Measurements from ENCODE around the gene VPS39. TPM values are rescaled to one million over a fixed set of nuclear protein-coding genes. Genes with fewer than 3 reads are reported as not detected.
A peak's percentile ranks its signal among the peaks of the same experiment; 100 is the strongest.
"Not testable (repeated sequence)": the region's sequence is repeated elsewhere in the genome, so short reads cannot be mapped to it uniquely, and the experiment has no call there.

VPS39 gene, protein sequence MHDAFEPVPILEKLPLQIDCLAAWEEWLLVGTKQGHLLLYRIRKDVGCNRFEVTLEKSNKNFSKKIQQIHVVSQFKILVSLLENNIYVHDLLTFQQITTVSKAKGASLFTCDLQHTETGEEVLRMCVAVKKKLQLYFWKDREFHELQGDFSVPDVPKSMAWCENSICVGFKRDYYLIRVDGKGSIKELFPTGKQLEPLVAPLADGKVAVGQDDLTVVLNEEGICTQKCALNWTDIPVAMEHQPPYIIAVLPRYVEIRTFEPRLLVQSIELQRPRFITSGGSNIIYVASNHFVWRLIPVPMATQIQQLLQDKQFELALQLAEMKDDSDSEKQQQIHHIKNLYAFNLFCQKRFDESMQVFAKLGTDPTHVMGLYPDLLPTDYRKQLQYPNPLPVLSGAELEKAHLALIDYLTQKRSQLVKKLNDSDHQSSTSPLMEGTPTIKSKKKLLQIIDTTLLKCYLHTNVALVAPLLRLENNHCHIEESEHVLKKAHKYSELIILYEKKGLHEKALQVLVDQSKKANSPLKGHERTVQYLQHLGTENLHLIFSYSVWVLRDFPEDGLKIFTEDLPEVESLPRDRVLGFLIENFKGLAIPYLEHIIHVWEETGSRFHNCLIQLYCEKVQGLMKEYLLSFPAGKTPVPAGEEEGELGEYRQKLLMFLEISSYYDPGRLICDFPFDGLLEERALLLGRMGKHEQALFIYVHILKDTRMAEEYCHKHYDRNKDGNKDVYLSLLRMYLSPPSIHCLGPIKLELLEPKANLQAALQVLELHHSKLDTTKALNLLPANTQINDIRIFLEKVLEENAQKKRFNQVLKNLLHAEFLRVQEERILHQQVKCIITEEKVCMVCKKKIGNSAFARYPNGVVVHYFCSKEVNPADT
- 53.6 and 57.1 TPM in 2 replicates for total RNA-seq

GRCh38 chr15:42207674-42208579 is at the start of gene VPS39:
VPS39 (minus strand) TSS chr15:42208304; CDS start chr15:42208153, 151 bp downstream.
- peak; percentile 65 for DNase-seq (ENCODE audit: extremely low read depth, low read depth, low spot score)

DNA sequence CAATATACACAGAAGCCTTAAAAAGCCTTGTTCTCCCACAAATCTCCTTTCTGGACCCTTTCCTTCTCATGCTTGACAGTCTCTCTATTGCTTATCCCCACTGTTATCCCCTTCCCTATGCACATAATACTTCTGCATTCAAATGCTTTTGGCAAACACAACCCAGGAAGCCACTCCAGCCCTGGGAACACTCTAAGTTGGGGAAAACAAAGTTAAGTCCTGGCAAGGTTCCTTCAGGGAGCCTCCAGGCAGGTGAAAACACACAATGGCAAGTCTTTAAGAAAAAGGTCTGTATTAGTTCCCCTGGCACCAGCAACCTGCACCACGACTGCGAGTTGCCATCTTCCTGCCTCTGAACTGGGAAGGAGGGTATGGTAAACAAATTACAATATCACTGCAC is 45.2 kb upstream of the VPS39 start:
- no peak for DNase-seq (ENCODE audit: extremely low read depth, low read depth, low spot score)

DNA sequence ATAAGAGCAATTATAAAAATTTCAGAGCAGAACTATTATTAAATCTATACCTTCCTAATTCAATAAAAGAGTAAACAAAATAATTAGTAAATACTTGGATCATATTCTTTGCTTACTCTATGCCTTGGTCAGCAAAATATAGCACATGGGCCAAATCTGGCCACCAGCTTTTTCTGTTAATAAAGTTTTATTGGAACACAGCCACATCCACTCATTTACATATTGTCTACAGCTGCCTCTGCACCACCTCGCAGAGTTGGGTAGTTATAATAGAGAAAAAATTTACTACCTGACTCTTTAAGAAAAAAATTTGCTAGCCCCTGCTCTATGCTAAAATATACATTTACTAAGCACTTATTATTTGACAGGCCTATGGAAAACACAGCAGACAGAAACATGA is 32.7 kb upstream of the VPS39 start:
- no peak for DNase-seq (ENCODE audit: extremely low read depth, low read depth, low spot score)

DNA sequence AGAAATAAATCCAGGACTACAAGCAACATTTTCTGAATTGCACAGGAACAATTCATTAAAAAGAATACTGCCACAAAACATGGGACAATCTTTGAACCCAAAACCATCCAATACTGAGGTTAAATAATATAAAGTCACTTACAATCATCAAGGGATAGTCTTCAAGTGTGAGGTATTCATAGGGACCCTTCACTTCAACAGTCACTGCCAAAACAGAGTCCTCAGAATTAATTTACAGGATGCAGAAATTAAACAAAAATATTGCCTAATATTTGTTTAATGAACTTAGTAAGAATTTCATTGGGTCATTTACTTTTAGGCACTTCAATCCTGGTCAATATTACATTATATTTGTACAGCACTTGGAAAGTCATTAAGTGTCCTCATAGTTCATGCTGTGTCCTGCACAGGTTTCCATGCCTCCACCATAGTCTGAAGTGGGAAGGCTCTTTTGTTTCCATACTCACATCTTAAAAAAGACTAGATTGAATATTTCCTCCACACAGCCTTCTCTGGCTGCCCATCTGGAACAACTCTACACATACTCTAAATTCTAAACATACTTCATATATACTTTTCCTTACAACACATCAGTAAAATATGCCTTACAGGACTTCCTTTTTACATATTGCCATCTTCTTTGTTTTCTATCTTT is 31.6 kb upstream of the VPS39 start:
- no peak for DNase-seq (ENCODE audit: extremely low read depth, low read depth, low spot score)

GRCh38 chr15:42233107-42233506 is 25.0 kb upstream of the VPS39 start:
- DNase-seq (ENCODE audit: extremely low read depth, low read depth, low spot score) = no peak

DNA sequence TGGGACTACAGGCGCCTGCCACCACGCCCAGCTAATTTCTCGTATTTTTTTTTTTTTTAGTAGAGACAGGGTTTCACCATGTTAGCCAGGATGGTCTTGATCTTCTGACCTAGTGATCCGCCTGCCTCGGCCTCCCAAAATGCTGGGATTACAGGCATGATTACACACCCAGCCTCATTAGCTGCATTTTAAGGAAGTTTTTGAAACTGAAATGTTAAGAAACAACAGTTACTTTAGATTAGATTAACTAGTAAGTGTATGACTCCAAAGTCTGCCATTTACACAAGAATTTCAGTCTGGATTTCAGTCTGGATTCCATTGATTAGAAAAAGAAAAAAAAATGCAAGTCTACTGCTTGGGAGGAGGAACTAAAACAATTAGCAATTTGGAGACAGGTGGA is 24.5 kb upstream of the VPS39 start:
- DNase-seq (ENCODE audit: extremely low read depth, low read depth, low spot score) = no peak

DNA sequence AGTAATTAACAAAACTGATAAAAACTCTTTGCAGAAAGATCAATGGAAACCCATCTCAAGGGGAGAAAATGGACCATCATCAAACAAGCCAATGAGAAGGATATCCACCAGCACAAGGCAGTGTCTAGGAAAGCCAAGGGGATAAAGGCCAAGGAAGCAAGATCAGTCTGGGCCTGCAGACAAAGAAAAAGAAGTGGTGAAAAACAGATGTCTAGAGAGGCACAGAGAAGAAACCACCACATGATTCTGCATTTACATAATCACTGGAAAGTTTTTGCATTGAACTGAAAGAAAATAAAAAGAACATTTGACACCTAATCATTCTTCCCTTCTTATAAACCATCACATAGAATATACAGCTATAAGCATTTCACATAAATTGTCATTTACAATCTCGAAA is 23.0 kb upstream of the VPS39 start:
- no peak for DNase-seq (ENCODE audit: extremely low read depth, low read depth, low spot score)

DNA sequence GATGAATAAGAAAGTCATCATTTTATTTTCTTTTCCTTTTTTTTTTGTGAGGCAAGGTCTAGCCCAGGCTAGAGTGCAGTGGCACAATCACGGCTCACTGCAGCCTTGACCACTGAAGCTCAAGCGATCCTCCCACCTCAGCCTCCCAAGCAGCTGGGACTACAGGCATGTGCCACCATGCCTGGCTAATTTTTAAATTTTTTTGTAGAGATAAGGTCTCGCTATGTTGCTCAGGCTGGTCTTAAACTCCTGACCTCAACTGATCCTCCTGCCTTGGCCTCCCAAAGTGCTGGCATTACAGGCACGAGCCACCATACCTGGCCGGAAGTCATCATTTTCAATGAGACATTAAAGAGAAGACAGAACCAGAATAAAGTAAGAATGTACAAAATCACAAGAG is 20.9 kb upstream of the VPS39 start:
- not testable (repeated sequence) for DNase-seq (ENCODE audit: extremely low read depth, low read depth, low spot score)

- DNase-seq (ENCODE audit: extremely low read depth, low read depth, low spot score) = no peak
Observed at GRCh38 chr15:42228036-42228435, 19.9 kb upstream of the VPS39 start.

DNA sequence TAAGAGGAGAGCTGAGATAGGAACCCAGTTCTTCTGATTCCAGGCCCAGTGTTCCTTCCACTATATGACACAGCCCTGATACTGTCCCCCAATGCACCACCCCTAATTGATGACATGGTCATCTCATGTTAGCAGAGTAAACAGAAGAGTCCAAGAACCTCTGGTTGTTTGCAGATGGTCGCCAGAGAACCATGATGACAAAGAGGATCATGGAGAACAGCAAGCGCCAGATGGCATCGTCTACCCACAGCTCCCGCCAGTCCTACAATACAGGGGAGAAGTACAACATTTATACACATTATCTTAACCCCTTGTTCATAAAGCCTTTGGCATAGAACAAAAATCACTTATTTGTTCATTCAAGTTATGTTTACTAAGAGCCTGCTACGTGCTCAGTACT is 18.5 kb upstream of the VPS39 start:
- no peak for DNase-seq (ENCODE audit: extremely low read depth, low read depth, low spot score)

GRCh38 chr15:42220216-42220615 is 12.1 kb upstream of the VPS39 start:
- no peak for DNase-seq (ENCODE audit: extremely low read depth, low read depth, low spot score)

DNA sequence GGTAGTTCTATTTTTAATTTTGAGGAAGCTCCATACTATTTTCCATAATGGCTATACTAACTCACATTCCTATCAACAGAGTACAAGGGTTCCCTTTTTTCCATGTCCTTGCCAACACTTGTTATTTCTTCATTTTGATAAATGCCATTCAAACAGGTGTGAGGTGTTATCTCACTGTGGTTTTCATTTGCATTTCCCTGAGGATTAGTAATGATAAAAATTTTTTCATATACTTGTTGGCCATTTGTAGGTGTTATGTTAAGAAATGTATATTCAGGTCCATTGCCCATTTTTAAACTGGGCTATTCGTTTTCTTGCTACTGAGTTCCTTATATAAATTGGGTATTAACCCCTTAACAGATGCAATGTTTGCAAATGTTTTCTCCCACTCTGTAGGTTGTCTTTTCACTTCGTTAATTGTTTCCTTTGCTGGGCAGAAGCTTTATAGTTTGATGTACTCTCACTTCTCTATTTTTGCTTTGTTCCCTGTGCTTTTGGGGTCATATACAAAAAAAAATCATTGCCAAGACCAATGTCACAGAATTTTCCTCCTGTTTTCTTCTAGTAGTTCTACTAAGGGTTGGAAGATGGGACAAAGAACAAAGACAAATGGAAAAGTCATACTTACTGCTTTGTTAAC is 11.0 kb upstream of the VPS39 start:
- DNase-seq (ENCODE audit: extremely low read depth, low read depth, low spot score) = no peak

DNA sequence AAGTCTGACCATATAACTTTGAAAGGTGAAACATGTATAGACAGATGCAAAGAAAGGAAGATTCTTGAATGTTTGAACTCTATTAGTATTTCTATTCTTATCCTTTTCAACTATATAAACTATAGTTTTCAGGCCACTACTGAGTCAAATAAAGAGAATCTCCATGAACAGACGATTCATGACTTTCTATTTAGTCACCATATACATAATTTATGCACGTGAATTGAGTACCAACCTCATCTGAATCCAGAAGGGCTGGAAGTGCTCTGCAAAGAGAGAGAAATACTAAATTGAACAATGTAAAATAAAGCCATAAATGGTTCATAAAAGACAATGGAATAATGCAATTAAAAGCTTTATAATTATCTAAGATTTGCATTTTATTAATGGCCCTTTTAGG is 9.5 kb upstream of the VPS39 start:
- no peak for DNase-seq (ENCODE audit: extremely low read depth, low read depth, low spot score)

DNA sequence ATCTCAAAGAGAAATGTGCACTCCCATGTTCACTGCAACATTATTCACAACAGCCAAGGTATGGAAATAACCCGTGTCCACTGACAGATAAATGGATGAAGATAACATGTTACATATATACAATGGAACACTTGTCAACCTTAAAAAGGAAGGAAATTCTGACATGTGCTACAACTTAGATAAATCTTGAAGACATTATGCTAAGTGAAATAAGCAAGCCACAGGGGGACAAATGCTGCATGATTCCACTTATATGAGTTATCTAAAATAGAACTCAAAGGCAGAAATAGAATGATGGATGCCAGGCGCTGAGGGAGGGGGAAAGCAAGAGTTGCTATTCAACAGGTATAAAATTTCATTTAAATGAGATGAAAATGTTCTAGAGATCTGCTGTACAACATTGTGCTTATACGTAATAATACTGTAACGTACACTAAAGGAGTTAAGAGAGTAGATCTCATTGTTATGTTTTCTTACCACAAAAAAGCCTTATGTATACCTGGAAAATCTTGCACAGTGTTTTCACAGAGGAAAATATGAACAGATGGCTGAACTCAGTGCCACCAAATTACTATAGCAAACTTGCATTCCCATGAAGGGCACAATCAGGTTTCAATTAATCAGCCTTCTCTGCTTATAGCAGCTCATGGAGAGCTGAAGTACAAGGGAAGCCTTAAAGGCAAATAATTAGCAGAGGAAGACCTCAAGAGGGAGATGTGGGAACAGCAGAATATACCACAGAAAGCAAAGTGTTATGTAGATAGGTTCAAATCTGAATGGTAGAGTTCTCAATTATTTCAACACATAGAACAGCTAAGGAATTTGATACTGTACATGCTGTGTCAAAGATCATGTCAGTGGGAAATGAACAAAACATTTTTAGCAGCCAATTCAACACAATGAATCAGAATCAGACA is 8.1 kb upstream of the VPS39 start:
- DNase-seq (ENCODE audit: extremely low read depth, low read depth, low spot score) = no peak

- DNase-seq (ENCODE audit: extremely low read depth, low read depth, low spot score) = no peak
Observed at GRCh38 chr15:42214600-42214999, 6.5 kb upstream of the VPS39 start.

DNA sequence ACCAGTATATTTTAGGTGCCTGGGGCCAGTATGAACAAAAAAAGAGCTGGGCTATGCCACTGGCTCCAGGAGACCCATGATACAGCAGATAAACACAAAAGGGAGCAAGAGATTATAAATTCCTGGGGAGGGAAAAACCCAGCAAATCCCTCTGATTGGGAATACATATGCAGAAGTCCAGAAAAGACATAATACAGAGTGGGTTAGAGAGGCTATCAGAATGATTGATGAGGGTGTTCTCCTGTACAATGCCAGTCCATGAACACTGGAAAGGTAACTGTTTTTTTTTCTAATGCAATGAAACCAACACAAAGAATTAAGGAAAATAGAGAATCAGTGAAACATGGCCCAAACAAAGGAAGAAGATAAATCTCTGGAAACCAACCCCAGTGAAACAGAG is 5.4 kb upstream of the VPS39 start:
- no peak for DNase-seq (ENCODE audit: extremely low read depth, low read depth, low spot score)

DNA sequence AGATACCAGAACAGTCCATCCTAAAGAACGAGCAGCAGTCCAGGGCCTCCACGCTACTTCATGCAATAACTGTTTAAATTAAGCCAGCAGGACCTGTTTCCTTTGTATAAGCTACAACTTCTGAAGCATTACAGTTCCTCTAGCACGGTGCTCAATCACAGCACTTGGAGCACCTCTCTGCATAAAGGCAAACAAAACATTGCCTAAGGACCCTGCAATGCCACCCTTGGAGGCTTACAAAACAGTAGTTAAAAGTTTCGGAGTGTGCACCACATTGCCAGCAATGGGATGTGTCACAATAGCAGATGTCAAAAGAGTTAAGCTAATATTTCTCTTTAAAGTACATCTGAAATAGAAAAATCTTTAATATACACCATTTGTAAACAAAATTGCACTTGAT is 2.6 kb upstream of the VPS39 start:
- no peak for DNase-seq (ENCODE audit: extremely low read depth, low read depth, low spot score)

DNA sequence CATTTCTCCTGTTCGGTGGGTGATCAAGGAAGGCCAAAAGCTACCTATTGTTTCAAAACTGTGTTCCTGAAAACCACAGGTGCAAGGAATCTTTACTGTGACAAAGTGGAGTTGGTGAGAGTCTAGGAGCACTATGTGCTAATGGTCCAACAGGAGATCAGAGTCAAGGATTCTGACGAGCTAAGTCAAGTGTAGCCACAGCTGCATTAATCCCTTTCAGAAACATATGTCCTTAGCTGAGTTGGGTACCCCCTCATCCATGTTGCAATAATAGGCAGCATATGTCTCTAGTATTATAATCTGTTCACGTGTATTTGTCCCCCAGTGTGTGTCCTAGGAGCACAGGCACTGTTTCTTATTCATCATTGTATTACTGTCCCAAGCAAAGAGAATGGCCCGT is 1.7 kb downstream of the VPS39 start:
- DNase-seq (ENCODE audit: extremely low read depth, low read depth, low spot score) = no peak

- DNase-seq (ENCODE audit: extremely low read depth, low read depth, low spot score) = no peak
Observed at GRCh38 chr15:42203891-42204290, 4.2 kb downstream of the VPS39 start.
